Activated T-cell treated with anti-CD3 and anti-CD28 coated beads, Interleukin-2, amount 50 U/mL, for 24 hours (primary cell): ENCODE measurements around the gene C1orf74.
A peak's percentile ranks its signal among the peaks of the same experiment; 100 is the strongest.

Experiments
- DNase-seq: peaks from one replicate; pipeline ENCODE4 v3.0.0-alpha.2; 2020
- H3K27ac Mint-ChIP-seq: 2 replicates; pipeline ENCODE4 v1.8.0; 2020; ENCODE audit warnings: mild to moderate bottlenecking, mixed read lengths
- H3K27me3 Mint-ChIP-seq: 2 replicates; pipeline ENCODE4 v1.8.0; 2020; ENCODE audit warnings: mixed read lengths
- H3K36me3 Mint-ChIP-seq: 2 replicates; pipeline ENCODE4 v1.8.0; 2020; ENCODE audit warnings: low read depth, mixed read lengths
- H3K4me1 Mint-ChIP-seq: 2 replicates; pipeline ENCODE4 v1.8.0; 2020; ENCODE audit warnings: low read depth, mixed read lengths
- H3K4me3 Mint-ChIP-seq: 2 replicates; pipeline ENCODE4 v1.8.0; 2020; ENCODE audit warnings: mild to moderate bottlenecking, moderate library complexity, mixed read lengths
- H3K9me3 Mint-ChIP-seq: 2 replicates; pipeline ENCODE4 v1.8.0; 2020; ENCODE audit warnings: mixed read lengths

The C1orf74 gene

DNA sequence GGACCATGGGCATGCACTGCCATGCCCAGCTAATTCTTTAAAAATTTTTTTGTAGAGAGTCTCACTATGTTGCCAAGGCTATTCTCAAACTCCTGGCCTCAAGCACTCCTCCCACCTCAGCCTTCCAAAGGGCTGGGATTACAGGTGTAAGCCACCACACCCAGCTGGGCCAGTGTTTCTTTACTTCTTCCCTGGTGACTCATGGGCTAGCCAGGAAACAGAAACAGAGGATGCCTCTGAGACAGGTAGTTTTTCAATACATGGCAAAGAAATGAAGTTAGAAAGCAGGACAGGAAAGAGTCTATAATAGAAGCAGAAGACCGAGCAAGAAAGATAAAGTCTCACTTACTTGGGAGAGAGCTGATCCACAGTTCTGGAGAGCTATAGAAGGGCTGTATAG, 7.6 kb upstream of the C1orf74 start:
- no peaks in the 10 kb centered on the region for H3K36me3 Mint-ChIP-seq
- no peaks in the 10 kb centered on the region for H3K9me3 Mint-ChIP-seq
- DNase-seq: no peak
- H3K27ac Mint-ChIP-seq: no peak overlapping the region
- no peaks in the 10 kb centered on the region for H3K4me1 Mint-ChIP-seq
- H3K27me3 Mint-ChIP-seq: peaks cover 7% of the 10 kb centered on the region
- H3K4me3 Mint-ChIP-seq: no peak overlapping the region

DNA sequence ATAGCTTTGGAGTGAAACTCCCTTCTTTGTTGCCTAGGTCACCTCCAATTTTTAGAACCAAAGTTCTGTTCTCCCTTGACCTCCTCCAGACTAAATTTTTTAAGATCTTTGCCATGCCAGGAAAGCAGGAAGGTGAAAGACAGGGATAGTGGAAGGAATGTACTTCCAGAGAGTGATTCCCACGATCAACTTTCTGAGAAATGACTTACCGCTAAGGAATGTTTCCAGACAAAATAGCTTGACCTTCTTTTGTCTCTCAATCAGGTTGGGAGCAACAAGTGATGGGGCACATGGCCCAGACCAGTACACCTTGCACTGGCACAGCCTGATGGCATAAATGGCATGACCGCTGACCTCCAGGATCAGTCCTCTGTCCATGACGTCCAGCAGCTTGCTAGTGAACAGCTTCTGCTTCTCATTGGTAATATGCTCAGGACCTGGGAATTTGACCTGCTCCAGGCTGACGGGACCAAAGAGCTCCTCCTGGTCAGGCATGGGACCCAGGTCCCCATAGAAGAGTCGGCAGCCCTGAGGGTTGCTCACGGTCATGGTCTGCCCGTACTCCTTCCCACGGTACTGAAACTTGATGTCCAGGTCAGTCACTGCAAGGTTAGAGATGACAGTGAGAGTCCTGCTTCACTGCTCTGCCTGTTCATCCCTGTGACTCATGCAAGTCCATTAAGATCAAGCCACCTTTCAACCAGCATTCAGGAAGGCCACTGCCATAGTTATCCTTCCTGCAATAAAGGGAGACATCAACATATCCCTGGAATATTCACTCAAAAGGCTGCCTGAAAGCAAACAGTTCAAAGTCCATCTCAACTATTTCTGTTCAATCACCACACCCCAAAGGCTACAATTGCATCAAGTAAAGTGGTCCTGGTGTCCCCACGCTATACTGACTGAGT, 6.2 kb upstream of the C1orf74 start:
- no peaks in the 10 kb centered on the region for H3K36me3 Mint-ChIP-seq

DNA sequence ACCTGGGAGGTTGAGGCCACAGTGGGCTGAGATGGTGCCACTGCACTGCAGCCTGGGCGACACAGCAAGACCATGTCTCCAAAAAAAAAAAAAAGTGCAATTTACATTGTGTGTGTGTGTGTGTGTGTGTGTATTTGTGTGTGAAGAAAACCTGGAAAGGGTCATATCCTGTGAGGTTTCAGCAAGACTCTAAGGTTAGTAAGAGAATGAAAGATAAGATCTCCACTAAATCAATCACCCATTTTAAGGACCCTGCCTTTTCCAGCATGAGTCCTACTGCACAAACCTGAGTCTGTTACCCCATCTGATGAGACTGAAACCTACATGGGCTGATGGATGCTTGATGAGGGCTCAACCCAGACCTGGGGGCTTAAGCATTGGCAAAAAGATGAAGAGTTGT, 4.9 kb upstream of the C1orf74 start:
- no peak for DNase-seq
- no peak overlapping the region for H3K4me3 Mint-ChIP-seq
- peaks cover 3% of the 10 kb centered on the region for H3K27me3 Mint-ChIP-seq
- H3K9me3 Mint-ChIP-seq: peaks cover 2% of the 10 kb centered on the region
- no peak overlapping the region for H3K27ac Mint-ChIP-seq
- peaks cover 13% of the 10 kb centered on the region for H3K4me1 Mint-ChIP-seq
- H3K36me3 Mint-ChIP-seq: peaks cover 5% of the 10 kb centered on the region

More for the DNA sequence above, 6.2 kb upstream of the C1orf74 start:
- no peak overlapping the region for H3K4me3 Mint-ChIP-seq
- H3K27ac Mint-ChIP-seq: no peak overlapping the region
- DNase-seq: no peak
- no peaks in the 10 kb centered on the region for H3K9me3 Mint-ChIP-seq
- peaks cover 7% of the 10 kb centered on the region for H3K27me3 Mint-ChIP-seq
- H3K4me1 Mint-ChIP-seq: peaks cover under 1% of the 10 kb centered on the region

DNA sequence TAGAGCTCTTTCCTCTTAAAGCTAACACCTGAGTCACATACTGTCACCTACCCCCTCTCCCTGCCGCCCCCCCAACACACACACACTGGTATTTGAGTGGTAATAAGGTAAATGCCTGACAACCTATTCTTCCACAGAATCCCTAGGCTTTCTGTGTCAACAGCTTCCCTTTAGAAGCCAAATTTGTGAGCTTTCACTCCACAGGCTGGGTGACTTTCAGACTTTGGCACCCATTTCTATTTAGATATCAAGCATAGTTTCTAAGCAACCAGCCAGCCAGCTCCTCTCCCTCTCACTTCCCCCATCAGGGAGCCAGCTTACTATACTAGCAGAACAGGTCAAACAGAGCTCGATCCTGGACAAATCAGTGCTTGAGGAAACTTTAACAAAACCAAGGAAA, 3.2 kb upstream of the C1orf74 start:
- Mint-ChIP-seq H3K36me3 (peaks cover 22% of the 10 kb centered on the region), H3K27ac (no peak overlapping the region), H3K4me3 (no peak overlapping the region), H3K27me3 (no peaks in the 10 kb centered on the region), H3K4me1 (peaks cover 29% of the 10 kb centered on the region), H3K9me3 (peaks cover 2% of the 10 kb centered on the region)
- no peak for DNase-seq

DNA sequence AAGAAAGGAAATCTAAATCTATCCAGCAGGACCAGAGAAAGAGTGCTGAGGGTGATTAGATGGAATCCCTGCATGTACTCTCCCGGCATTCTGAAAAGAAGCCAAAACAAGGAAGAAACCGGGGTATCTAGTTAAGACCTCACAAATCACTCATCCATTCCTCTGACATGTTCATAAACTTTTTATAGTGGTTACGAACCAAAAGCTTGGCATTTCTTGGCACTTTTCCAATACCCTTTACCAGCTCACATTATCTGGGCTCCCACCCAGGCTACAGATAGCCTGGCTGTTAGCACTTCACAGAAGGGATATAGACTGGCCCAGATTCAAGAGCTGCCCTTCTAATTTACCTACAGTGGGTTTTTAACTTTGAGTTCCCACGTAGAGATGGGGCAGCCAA, 1.8 kb upstream of the C1orf74 start:
- Mint-ChIP-seq H3K27ac (no peak overlapping the region), H3K4me1 (peaks cover 35% of the 10 kb centered on the region), H3K9me3 (peaks cover 2% of the 10 kb centered on the region), H3K27me3 (no peaks in the 10 kb centered on the region), H3K4me3 (no peak overlapping the region), H3K36me3 (peaks cover 29% of the 10 kb centered on the region)
- DNase-seq: no peak

DNA sequence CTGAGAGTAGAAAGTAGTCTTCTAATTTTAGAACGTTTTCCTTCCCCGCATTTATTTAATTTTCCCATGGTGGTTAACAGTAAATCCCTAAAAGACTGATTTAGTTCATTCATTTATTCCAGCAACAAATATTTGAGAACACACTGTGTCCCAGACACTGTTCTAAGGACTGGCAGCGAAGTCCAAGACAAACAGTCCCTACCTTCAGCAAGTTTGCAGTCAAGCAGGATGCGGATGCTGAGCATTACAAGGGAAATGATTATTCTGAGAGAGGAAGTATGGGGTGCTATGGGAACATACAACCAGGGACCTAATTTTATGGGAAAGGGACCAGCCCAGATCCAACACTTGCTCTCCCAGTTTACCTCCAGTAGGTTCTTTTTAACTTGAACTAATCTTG, 1.2 kb upstream of the C1orf74 start:
- no peak for DNase-seq
- peaks cover 29% of the 10 kb centered on the region for H3K36me3 Mint-ChIP-seq
- peak overlapping the region; percentile 99 for H3K27ac Mint-ChIP-seq
- H3K4me3 Mint-ChIP-seq: no peak overlapping the region
- H3K4me1 Mint-ChIP-seq: peaks cover 35% of the 10 kb centered on the region
- no peaks in the 10 kb centered on the region for H3K27me3 Mint-ChIP-seq
- H3K9me3 Mint-ChIP-seq: peaks cover 2% of the 10 kb centered on the region

DNA sequence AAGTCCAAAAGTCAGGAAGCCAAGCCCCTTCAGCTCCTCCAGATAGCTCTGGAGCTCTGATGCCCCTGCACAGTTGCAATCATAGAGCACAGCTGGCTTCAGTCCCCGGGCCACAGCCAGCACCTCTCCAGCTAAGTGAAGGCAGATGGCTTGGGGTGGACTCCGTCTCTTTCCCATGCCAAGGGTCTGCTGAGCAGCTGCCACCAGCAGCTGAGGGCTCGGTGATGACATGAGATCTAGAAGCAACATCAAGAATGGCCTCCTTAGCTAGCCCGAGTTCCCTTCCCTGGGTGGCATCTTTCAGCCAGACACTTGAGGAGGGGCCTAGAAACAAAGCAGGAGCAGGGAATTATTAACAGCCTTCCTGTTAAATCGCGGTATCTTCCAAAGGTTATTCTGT, 973 bp downstream of the C1orf74 start:
- H3K36me3 Mint-ChIP-seq: peaks cover 29% of the 10 kb centered on the region
- no peaks in the 10 kb centered on the region for H3K27me3 Mint-ChIP-seq
- peak overlapping the region; percentile 99 for H3K27ac Mint-ChIP-seq

DNA sequence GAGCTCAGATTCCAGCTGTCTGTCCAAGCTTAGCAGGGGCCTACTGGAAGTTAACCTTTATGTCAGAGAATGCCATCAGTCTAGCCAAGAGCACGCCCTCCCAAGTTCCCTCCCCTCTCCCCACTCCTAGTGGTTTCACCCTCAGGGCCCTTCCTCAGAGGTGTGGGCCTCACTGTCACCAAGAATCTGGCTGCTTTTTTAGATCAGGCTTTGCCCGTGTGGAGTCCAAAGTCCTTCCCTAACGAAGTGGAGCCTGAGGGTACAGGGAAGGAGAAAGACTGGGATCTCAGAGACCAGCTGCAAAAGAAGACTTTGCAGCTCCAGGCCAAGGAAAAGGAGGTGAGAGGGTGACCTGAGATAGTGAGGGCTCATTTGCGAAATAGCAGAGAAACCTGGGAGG, 4.1 kb downstream of the C1orf74 start:
- DNase-seq: no peak
- H3K27ac Mint-ChIP-seq: peak overlapping the region; percentile 67
- no peaks in the 10 kb centered on the region for H3K27me3 Mint-ChIP-seq
- H3K4me1 Mint-ChIP-seq: peaks cover 58% of the 10 kb centered on the region
- no peak overlapping the region for H3K4me3 Mint-ChIP-seq
- H3K9me3 Mint-ChIP-seq: peaks cover 2% of the 10 kb centered on the region
- peaks cover 29% of the 10 kb centered on the region for H3K36me3 Mint-ChIP-seq

More for the DNA sequence above, 973 bp downstream of the C1orf74 start:
- Mint-ChIP-seq H3K4me3 (peak overlapping the region; percentile 95), H3K4me1 (peaks cover 46% of the 10 kb centered on the region), H3K9me3 (peaks cover 2% of the 10 kb centered on the region)
- DNase-seq: no peak

DNA sequence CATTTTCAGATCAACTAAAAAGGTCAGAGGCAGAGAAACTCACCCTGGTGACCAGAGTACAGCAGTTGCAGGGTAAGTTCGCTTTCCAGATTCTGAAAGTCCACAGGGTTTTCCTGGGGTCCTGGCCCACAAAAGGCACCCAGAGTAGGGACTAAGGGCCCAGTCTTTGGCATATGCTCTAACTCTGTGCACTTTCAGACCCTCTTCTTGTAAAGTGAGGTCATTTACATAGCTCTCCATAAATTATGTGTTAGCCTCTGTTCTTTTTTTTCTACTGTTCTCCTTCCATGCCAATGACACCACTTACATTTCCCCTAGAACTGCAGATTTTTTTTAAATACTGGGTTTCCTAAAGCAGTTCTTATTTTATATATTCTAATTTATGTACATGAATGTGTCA, 6.3 kb downstream of the C1orf74 start:
- no peaks in the 10 kb centered on the region for H3K9me3 Mint-ChIP-seq
- peaks cover 38% of the 10 kb centered on the region for H3K4me1 Mint-ChIP-seq
- no peak for DNase-seq
- H3K27ac Mint-ChIP-seq: peak overlapping the region; percentile 76
- no peak overlapping the region for H3K4me3 Mint-ChIP-seq
- no peaks in the 10 kb centered on the region for H3K27me3 Mint-ChIP-seq
- peaks cover 13% of the 10 kb centered on the region for H3K36me3 Mint-ChIP-seq

DNA sequence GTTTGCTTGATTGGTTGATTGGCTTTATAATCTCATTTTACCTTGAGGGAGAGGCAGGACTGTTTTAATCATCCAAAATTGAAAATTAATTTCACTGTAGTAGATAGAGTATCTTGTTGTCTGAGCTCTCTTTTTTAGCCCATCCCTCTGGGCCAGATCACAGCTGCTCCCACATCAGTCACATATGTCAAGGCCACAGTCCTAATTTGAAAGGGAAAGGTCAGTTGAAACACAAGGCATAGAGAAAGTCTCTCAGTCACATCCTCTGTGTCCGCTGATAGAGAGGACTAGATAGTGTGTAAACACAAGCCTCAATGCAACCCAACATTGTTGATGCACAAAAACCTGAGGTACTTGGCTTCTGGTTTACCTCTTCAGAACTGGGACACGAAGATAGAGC, 6.8 kb downstream of the C1orf74 start:
- DNase-seq: no peak
- Mint-ChIP-seq H3K4me1 (peaks cover 33% of the 10 kb centered on the region), H3K27ac (peak overlapping the region; percentile 76), H3K9me3 (no peaks in the 10 kb centered on the region), H3K4me3 (no peak overlapping the region), H3K27me3 (no peaks in the 10 kb centered on the region), H3K36me3 (peaks cover 8% of the 10 kb centered on the region)

DNA sequence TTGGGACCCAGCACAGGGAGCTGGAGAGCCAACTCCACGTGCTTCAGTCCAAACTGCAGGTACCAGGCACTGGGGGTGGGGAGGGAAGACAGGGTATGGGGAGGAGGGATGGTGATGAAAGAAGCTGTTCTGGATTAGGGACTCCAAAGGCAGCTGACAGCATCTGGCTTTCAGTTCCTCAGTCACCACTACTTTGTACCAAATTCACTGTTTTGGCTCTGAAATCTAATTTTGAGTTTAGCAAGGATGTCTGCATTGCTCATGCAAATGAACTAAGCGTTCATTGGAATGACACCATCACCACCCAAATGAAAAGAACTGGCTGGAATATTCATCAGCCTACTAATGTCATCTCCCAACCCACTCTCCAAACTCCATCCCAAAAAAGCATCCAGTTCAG, 8.7 kb downstream of the C1orf74 start:
- Mint-ChIP-seq H3K27me3 (no peaks in the 10 kb centered on the region), H3K4me1 (peaks cover 26% of the 10 kb centered on the region), H3K27ac (peak overlapping the region; percentile 63), H3K36me3 (no peaks in the 10 kb centered on the region), H3K9me3 (no peaks in the 10 kb centered on the region), H3K4me3 (no peak overlapping the region)
- no peak for DNase-seq

DNA sequence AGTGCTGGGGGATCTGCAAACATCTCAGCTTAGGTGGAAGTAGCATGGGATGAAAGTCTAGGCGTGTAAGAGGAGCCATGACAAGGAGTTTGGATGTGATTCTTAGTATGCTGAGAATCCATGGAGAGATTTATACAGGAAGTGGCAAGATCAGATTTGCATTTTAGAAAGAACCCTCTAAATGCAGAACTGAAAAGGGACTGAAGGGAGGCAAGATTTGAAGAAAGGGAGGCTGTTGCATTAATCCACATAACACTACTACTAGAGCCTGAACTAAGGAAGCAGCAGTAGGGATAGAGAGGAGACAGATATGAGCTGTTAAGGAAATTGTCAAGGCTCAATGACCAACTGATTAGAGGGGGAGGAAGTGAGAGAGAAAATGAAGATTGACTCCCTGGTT, 9.8 kb downstream of the C1orf74 start:
- no peaks in the 10 kb centered on the region for H3K36me3 Mint-ChIP-seq
- H3K27me3 Mint-ChIP-seq: no peaks in the 10 kb centered on the region
- H3K4me3 Mint-ChIP-seq: no peak overlapping the region
- H3K27ac Mint-ChIP-seq: peak overlapping the region; percentile 63
- H3K4me1 Mint-ChIP-seq: peaks cover 21% of the 10 kb centered on the region
- H3K9me3 Mint-ChIP-seq: no peaks in the 10 kb centered on the region
- no peak for DNase-seq

DNA sequence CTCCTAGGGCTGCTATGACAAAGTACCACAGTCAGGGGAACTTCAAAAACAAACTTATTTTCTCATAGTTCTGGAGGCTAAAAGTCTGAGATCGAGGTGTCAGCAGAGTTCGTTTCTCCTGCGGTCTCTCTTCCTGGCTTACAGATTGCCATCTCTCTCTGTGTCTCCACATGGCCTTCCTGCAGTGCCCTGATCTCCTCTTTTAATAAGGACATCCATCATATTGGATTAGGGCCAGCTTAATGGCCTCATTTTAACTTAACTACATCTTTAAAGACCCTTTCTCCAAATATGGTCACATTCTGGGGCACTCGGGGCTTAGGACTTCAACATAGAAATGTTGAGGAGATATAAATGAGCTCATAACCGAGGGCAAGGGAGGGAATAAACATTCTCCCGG, 12.2 kb downstream of the C1orf74 start:
- H3K9me3 Mint-ChIP-seq: no peaks in the 10 kb centered on the region
- H3K27me3 Mint-ChIP-seq: no peaks in the 10 kb centered on the region
- no peak for DNase-seq
- peaks cover 27% of the 10 kb centered on the region for H3K4me1 Mint-ChIP-seq
- no peak overlapping the region for H3K27ac Mint-ChIP-seq
- H3K36me3 Mint-ChIP-seq: no peaks in the 10 kb centered on the region
- H3K4me3 Mint-ChIP-seq: no peak overlapping the region

DNA sequence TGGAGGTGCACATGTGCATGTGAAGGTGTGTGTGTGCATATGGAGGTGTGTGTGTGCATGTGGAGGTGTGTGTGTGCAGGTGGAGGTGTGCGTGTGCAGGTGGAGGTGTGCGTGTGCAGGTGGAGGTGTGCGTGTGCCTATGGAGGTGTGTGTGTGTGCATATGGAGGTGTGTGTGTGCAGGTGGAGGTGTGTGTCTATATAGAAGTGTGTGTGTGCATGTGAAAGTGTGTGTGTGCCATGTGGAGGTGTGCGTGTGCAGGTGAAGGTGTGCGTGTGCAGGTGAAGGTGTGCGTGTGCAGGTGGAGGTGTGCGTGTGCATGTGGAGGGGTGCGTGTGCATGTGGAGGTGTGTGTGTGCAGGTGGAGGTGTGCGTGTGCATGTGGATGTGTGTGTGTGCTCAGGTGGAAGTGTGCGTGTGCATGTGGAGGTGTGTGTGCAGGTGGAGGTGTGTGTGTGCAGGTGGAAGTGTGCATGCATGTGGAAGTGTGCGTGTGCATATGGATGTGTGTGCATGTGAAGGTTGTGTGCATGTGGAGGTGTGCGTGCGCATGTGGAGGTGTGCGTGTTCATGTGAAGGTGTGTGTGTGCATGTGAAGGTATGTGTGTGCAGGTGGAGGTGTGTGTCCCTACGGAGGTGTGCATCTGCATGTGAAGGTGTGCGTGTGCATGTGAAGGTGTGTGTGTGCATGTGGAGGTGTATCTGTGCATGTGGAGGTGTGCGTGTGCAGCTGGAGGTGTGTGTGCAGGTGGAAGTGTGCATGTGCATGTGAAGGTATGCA, 13.5 kb downstream of the C1orf74 start:
- H3K4me1 Mint-ChIP-seq: peaks cover 33% of the 10 kb centered on the region
- H3K4me3 Mint-ChIP-seq: no peak overlapping the region
- H3K36me3 Mint-ChIP-seq: no peaks in the 10 kb centered on the region

DNA sequence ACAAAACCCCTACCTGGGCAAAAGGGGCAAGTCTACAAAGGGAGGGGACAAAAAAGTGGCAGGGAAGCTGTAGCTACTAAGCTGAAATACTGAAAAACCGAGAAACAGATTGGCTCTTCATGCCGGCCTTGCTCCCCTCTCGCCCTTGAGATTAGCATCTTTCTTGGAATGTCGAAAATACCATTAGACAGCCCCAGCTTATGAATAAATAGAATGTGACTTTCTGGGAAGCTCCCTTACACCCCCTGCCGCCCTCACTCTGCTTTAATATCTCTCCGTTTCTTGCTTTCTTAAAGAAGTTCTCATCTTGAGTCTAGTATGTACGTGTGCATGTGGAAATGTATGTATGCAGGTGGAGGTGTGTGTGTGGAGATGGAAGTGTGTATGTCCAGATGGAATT, 14.4 kb downstream of the C1orf74 start:
- no peaks in the 10 kb centered on the region for H3K9me3 Mint-ChIP-seq
- H3K36me3 Mint-ChIP-seq: peaks cover 1% of the 10 kb centered on the region
- no peak for DNase-seq

More for the DNA sequence above, 13.5 kb downstream of the C1orf74 start:
- H3K27ac Mint-ChIP-seq: no peak overlapping the region
- no peak for DNase-seq
- H3K27me3 Mint-ChIP-seq: no peaks in the 10 kb centered on the region
- H3K9me3 Mint-ChIP-seq: no peaks in the 10 kb centered on the region

More for the DNA sequence above, 14.4 kb downstream of the C1orf74 start:
- Mint-ChIP-seq H3K27ac (no peak overlapping the region), H3K4me3 (no peak overlapping the region), H3K4me1 (peaks cover 39% of the 10 kb centered on the region), H3K27me3 (no peaks in the 10 kb centered on the region)
